Measurements from ENCODE around the gene CD209. TPM values are rescaled to one million over a fixed set of nuclear protein-coding genes. Genes with fewer than 3 reads are reported as not detected.
A peak's percentile ranks its signal among the peaks of the same experiment; 100 is the strongest.

The CD209 gene
- total and polyA plus RNA-seq, 9 of the 15 experiments (the other 6 are each of a cell fraction or from before 2014, with no cell fraction given) = 0.01 TPM; not detected in 8

DNA sequence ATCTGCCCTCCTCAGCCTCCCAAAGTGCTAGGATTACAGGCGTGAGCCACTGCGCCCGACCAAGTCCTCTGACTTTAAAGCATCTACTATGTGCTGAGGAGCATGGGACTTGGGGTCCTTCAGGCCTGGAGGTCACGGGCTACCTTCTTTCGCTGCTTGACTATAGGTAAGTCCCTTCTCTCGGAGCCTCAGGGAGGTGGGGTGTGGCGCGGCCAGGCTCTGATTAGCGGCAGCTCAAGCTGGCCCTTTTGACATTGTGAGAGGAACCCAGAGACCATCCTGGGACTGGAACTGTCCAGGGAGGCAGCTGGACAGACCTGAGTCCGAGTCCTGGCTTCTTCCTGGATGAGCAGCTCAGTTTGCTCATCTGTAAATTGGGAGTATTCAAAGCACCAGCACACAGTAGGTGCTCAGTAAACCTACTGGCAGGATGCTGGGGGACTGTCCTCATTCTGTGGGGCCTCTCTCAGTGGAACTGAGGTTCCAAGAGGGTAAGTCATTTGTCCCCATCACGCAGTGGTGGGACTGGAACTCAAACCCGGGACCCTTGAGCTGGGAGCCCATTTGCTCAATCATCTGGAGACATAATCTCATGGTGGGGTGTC, 46.2 kb downstream of the CD209 start:
- no peak overlapping the region for H2AFZ ChIP-seq (ENCODE audit: low read depth, low read length)
- H3K4me2 ChIP-seq (ENCODE audit: insufficient read depth, low read length) = no peak overlapping the region
- DNase-seq (ENCODE audit: extremely low read depth in 1 of 4, low spot score in 3 of 4) (no peak), ATAC-seq (no peak), FAIRE-seq (no peak)
- peaks cover 2 to 8% of the 10 kb centered on the region in 2 experiments; a peak in 4 of 5 replicates for H3K4me1 ChIP-seq (replicated peaks in 1 of 2; ENCODE audit: control insufficient read depth in 2 of 2, insufficient read depth in 2 of 2, low read length in 2 of 2)
- 35% methylated on average over 12 of the region's 12 CpGs for WGBS (ENCODE audit: insufficient coverage, low coverage, missing lambda C conversion rate)
- H3K27ac ChIP-seq (ENCODE audit: extremely low read depth, low read depth, low read length) = no peak overlapping the region
- ChIA-PET POLR2A (interaction anchor here (0.7 to 1.0 kb wide), 3 partner anchors 19 to 218 kb away, joined by 3 read pairs; no protein-coding TSS in a partner anchor), CTCF (ENCODE audit: low intra/inter-chr PET ratio) (no interaction called here)
- H3K9me1 ChIP-seq (ENCODE audit: control insufficient read depth, insufficient read depth, low read length) = no peaks in the 10 kb centered on the region
- no peak overlapping the region for H3K4me3 ChIP-seq
- intact Hi-C loops (cut with micrococcal nuclease) (no loop called here), in situ Hi-C loops (cut with MboI) (no loop called here)
- H4K20me1 ChIP-seq (replicated peaks; ENCODE audit: control insufficient read depth, insufficient read depth, low read length) = peaks cover 4% of the 10 kb centered on the region; the same call in 1 of the 2 replicates
- H3K27me3 ChIP-seq (ENCODE audit: control insufficient read depth in 2 of 2, insufficient read depth in 2 of 2, low read length in 2 of 2) = peaks cover 13 to 62% of the 10 kb centered on the region in 2 experiments; a peak in 4 of 5 replicates
- H3K9ac ChIP-seq (ENCODE audit: insufficient read depth in 1 of 2, low read depth in 2 of 2, low read length in 2 of 2) = no peak overlapping the region
- H3K36me3 ChIP-seq (ENCODE audit: control insufficient read depth, insufficient read depth, low read length) = no peaks in the 10 kb centered on the region
- no peaks in the 10 kb centered on the region for H3K9me3 ChIP-seq (replicated peaks; ENCODE audit: control insufficient read depth, insufficient read depth, low read depth, low read length)
- TF ChIP-seq EP400 (IDR thresholded peaks at IDR 0.05) (no peak), ZKSCAN1 (IDR thresholded peaks at IDR 0.05; ENCODE audit: low read depth, low read length) (peak; percentile 95), ZNF212 (CRISPR knock-in tag; IDR thresholded peaks at IDR 0.05) (no peak), ETV5 (CRISPR knock-in tag; IDR thresholded peaks at IDR 0.05; ENCODE audit: low read depth) (no peak), DACH1 (IDR thresholded peaks at IDR 0.05; ENCODE audit: partially characterized antibody) (no peak), RBM25 (IDR thresholded peaks at IDR 0.05; ENCODE audit: low read depth, low read length, severe bottlenecking) (peak; percentile 3), ZBTB8A (IDR thresholded peaks at IDR 0.05; ENCODE audit: partially characterized antibody) (no peak), TRIM24 (IDR thresholded peaks at IDR 0.05) (no peak), TCF7L2 (IDR thresholded peaks at IDR 0.05; ENCODE audit: low read depth, low read length) (no peak), HLTF (IDR thresholded peaks at IDR 0.05) (no peak), BCOR (IDR thresholded peaks at IDR 0.05) (peak; percentile 45; the same call in 1 of the 2 replicates), ZNF133 (CRISPR knock-in tag; IDR thresholded peaks at IDR 0.05) (no peak), JUN (IDR thresholded peaks at IDR 0.05; ENCODE audit: borderline replicate concordance, low read depth, low read length) (no peak), JUN (CRISPR knock-in tag; IDR thresholded peaks at IDR 0.05; ENCODE audit: borderline replicate concordance) (no peak), NCOA1 (IDR thresholded peaks at IDR 0.05; ENCODE audit: low read depth) (no peak), ESRRA (IDR thresholded peaks at IDR 0.05; ENCODE audit: borderline replicate concordance, low read depth) (no peak), ZNF12 (CRISPR knock-in tag; IDR thresholded peaks at IDR 0.05) (no peak), BDP1 (IDR thresholded peaks at IDR 0.05; ENCODE audit: insufficient read depth, insufficient read length) (no peak), POLR3A (IDR thresholded peaks at IDR 0.05; ENCODE audit: borderline replicate concordance, extremely low read depth, insufficient read depth, insufficient read length) (no peak), KDM1A (IDR thresholded peaks at IDR 0.05) (peak in 1 of 2 experiments; percentile 24; a peak in 1 of 4 replicates), ZNF830 (CRISPR knock-in tag; IDR thresholded peaks at IDR 0.05) (no peak), NBN (IDR thresholded peaks at IDR 0.05; ENCODE audit: low read depth) (no peak), SP1 (CRISPR knock-in tag; IDR thresholded peaks at IDR 0.05) (no peak), ZKSCAN8 (CRISPR knock-in tag; IDR thresholded peaks at IDR 0.05) (no peak), TAF1 (IDR thresholded peaks at IDR 0.05; ENCODE audit: control insufficient read depth, extremely low read depth, insufficient read depth, low read length, severe bottlenecking) (no peak)
- TF ChIP-seq, protein P1, sequence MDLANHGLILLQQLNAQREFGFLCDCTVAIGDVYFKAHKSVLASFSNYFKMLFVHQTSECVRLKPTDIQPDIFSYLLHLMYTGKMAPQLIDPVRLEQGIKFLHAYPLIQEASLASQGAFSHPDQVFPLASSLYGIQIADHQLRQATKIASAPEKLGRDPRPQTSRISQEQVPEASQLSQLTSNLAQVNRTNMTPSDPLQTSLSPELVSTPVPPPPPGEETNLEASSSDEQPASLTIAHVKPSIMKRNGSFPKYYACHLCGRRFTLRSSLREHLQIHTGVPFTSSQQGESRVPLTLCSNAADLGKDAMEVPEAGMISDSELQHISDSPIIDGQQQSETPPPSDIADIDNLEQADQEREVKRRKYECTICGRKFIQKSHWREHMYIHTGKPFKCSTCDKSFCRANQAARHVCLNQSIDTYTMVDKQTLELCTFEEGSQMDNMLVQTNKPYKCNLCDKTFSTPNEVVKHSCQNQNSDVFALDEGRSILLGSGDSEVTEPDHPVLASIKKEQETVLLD (IDR thresholded peaks at IDR 0.05) = no peak
- BruUV-seq (replicated peaks) = no TSS peak
- H3K79me2 ChIP-seq (ENCODE audit: control insufficient read depth, insufficient read depth, low read length) = no peaks in the 10 kb centered on the region

Measured in K562 (cell line).